NCI-H1417 (cell line): ENCODE results near the gene UBALD1.
A peak's percentile ranks its signal among the peaks of the same experiment; 100 is the strongest.

Source experiments
- DNase-seq, 3 experiments: peaks; one replicate each; lab custom pipeline; 2025; lab: John Stamatoyannopoulos, UW

UBALD1 gene

DNA sequence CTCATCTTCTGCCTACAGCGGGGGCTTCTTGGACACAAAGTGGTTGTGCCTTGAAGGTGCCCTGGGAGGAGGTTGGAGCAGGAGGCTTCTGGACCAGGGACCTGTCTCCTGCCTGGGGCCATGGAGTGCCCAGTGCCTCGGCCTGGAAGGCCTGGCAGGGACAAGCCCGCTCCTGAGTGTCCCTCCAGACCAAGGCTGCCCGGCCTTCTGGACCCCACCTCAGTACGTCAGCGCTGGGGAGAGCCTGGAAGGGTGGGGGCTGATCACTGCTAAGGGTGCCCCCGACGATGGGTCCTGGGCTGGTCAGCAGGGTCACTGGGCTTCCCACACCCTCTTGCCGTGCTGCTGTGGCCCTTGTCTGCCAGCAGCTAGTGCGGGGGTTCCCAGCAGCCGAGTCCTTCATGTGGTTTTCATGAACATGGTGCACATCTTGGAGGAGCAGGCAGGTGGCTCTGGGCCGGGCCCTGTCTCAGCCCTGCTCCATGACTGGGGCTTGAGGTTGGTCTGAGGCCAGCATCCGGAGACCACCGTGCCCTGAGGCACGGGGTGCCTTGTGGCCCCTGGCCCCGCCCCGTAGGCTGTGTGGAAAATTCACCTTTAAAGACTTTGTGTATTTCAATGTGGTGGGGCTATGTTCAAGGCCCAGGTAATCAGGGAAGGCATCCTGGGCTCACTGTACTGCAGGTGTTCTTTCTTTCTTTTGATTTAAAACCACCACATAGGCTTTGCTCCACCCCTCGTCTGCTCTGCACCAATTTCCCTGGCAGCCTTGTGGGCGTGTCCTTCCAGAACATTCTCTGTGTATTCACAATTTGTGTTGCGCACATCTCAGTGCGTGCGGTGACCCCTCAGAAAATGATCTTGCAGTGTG is 32.3 kb upstream of the UBALD1 start:
- no peak for DNase-seq

DNA sequence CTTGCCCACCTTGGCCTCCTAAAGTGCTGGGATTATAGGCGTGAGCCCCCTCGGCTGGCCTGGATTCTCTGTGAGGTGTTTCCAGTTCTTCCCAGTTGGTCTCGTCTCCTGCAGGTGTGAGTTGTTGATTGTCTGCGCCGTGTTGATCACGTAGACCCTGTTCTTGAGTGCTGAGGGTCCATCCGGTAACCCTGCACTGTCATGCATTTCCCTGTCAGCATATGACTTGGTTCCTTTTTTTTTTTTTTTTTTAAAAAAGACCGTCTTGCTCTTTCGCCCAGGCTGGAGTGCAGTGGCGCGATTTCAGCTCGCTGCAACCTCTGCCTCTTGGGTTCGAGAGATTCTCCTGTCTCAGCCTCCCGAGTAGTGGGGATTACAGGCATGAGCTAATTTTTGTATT is 27.2 kb upstream of the UBALD1 start:
- DNase-seq: no peak

DNA sequence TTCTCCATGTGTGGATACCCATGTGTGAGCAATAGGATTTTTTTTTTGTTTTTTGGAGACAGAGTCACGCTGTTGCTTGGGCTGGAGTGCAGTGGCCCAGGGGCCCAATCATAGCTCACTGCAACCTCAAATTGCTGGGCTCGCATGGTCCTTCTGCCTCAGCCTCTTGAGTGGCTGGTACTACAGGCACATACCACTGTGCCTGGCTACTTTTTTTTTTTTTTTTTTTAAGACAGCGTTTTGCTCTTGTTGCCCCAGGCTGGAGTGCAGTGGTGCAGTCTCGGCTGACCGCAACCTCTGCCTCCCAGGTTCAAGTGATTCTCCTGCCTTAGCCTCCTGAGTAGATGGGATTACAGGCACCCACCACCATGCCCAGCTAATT is 26.6 kb upstream of the UBALD1 start:
- no peak for DNase-seq

DNA sequence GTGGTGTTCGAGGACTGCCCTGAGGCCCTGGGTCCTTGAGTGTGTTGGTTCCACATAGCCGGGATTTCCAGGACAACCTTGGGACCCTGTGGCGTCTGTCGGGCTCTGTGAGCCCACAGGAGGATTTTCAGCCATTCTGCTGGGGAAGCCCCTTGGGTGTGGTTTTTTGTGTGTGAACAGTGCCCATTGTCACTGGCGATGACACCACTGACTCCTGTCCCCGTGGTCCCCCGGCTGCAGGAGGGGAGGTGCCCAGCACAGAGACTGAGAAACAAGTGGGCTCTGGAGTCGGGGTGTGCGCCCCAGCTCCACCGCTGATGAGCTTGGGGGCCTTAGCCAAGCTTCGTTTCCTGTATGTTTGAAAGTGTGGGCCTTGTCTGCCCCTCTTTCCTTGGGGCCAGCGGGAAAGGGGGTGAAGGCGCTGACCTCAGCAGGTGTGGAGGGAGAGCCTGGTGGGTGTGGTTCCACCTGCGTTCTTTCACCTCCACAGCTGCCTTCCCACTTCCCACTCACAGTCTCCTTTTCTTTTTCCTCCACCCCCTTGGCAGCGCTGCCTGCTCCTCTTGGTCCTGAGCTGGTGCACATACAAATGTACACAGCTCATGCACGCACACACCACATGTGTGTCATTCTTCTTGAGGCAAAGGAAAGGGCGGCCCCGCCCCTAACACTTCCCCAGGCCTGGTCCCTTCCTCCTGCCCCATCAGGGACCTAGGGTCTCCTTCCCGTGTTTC is 26.1 kb upstream of the UBALD1 start:
- DNase-seq: no peak

DNA sequence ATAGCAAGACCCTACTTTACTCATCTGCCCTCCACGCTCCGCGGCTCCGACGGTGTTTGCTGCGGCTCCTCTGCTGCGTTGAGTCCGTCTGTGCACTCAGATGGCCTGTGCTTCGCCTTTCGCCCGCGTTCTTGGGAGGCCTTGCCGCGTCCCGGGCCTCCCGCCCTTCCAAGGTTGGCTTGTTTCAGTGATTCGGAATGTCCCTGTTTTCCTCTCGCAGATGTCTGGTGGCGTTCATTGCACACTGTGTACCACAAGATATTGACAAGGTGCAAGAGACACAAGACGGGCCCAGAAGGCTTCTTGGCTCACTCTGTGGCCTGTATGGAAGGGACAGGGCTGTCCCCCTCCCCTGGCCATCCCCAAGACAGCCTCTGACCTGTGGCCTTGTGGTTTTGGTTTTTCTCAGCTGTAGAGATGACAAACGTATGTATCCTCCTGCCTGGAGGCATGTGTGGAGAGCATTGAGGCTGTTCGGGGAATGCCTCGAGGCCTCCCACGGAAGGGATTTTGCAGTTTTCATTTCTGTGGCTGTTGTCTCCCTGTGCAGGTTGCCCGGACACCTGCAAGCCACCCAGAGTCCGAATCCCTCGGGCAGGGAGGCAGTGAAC is 25.3 kb upstream of the UBALD1 start:
- no peak for DNase-seq

DNA sequence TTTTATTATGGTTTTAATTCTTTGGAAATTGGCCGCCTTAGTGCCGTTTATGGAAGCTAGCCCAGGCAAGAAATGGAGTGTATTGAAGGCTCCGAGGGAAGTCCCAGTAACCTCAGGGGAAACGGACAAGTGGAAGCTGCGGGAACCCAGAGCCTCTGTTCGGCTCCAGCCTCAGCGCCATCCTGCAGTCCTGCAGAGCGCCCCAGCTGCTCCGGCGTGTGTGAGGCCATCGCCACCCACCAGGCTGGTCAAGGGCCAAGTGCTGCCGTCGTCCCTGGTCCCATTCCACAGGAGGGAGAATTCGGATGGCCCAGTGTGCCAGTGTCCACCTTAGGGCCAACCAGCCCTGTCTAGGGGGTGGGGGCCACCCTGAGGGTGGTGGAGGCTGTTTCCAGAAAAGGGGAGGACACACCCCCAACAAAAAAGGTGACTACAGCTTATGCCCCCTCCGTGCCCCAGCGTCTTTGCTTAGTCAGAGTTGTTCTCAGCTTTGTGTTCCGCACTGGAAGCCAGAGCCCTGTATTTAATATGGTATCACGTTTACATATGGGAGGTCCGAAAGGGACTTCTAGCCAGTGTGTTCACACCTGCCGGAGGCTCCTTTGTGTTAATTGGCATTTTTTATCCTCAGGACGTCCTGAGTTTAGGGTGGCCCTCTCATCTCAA is 22.9 kb upstream of the UBALD1 start:
- DNase-seq: no peak

DNA sequence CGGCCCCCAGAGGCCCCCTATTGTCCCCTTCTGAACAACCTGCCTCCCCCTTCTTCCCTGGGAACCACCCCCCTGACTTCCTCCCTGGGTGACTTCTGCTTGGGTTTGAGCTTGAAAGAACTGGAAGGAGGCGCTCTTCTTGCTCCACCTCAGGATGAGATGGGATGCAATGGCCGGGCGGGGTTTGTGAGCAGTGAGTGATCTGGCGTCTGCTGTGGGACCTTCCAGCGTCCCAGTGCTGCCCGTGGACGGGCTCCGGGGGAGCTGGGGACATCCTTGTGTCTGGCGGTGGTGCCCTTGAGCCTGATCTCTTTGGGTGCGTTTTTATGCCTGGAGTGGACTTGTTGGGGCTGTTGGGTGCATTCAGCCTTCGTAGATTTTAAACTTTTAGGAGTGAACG is 21.5 kb upstream of the UBALD1 start:
- no peak for DNase-seq

DNA sequence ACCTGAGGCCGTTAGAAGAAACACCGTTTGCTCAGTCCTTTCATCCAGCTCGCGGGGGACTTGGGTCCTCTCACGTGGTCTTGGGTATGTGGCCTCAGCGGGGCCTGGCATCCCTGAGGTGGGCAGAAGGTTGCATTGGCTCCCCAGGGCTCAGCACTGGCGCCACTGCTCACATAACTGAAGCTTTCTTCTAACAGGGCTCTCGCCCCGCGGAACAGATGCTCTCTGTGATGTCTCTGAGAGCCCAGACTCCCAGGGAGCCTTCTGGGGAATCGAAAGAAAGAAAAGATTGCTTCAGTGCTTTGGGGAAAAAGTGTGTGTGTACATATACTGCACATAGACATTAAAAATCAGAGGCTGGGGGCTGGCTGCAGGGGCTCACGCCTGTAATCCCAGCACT is 20.1 kb upstream of the UBALD1 start:
- DNase-seq: no peak

DNA sequence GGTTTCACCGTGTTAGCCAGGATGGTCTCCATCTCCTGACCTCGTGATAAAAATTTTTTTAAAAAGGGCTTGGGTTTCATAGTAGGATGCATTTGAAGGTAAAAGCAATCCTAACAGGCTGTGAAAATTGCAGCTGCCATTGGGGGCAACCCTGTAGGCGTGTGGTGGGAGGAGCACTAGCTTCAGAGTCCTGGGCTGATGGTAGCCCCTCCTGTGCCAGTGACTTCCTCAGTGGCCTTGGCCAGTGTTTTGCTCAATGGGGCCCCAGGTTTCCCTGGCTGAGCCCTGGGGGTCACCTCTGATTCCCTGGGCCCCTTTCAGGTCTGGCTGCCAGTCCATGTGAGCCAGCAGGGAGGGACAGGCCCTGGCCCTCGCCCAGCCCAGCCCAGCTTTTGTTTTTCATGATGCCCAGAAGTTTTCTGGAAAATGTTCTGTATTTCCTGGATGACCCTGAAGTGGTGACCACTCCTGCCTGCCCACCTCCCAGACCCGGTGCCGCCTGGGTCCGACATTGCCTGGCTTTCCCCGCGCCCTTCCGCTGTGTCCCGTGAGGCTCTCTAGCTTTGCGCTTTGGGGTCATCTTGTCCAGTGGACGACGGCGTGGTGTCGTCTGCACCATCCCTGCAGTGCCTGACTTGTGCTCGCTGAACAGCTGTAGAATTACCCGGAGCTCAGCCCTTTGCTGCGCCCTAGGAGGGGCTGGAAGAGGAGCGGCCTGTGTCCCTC is 19.4 kb upstream of the UBALD1 start:
- no peak for DNase-seq

DNA sequence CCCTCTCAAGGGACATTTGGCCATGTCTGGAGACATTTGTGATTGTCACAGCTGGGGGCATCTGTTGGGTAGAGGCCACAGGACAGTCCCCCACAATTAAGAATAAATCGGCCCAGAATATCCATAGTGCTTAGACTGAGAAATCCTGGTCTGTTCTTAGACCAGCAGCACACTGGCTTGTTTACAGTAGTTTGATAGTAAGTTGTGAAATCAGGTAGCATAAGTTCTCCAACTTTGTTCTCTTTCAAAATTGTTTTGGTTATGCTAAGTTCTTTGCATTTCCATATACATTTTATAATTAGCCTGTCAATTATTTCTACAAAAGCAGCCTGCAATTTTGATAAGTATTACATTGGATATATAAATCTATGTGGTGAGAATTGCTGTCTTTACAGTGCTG is 16.8 kb upstream of the UBALD1 start:
- no peak for DNase-seq

DNA sequence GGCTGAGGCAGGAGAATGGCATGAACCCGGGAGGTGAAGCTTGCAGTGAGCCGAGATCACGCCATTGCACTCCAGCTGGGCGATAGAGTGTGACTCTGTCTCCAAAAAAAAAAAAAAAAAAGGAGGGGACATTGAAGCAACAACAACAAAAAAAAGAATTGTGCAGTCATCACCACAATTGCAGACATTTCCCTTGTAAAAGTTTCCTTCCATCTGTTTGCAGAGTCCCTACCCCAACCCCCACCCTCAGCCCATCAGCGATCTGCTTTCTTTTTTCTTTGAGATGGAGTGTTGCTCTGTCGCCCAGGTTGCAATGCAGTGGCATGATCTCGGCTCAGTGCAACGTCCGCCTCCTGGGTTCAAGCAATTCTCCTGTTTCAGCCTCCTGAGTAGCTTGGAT is 13.6 kb upstream of the UBALD1 start:
- no peak for DNase-seq

DNA sequence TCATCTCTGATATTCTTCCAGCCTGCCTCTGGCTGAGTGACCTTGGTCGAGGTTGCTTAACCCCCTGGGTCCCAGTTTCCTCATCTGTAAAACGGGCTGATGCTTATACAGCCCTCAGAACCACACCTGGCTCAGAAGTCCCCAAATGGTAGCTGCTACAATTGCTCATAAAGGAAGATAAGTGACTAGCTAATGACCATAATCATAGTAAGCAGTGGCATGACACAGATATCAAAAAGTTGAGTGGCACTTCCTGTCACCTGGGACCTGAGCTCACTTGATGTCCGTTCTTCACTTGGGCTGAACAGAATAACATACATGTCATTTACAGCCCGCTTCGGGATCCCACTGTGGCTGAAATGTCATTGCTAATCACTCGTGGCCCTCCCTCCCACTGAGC is 11.7 kb upstream of the UBALD1 start:
- peak in 1 of 3 experiments; percentile 12 for DNase-seq

DNA sequence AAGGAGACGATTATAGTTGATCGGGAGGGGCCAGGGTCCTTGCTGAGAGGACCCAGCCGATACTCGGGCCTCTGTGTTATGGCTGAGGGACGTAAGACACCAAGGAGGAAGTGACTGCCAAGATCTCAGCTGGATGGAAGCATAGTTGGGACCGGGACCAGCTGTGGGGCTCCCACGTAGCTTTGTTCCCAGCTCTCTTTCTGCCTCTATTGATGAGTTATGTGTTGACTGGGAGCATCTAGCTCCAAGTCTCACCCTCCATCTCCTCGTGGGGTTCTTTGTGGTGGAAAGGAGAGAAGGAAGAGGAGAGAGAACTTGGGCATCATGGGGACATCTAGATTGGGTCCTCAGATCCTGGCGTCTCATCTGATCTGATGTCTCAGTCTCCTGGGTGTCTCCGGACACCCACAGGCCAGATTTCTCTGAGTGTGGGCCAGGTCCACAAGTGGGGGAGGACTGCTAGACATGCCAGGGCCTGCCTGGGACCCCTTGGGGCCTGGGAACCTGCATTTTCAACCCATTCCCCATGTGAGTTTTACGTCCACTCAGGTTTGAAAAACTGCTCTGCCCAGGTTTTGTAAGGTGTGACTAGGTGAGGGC is 11.0 kb upstream of the UBALD1 start:
- DNase-seq: no peak

DNA sequence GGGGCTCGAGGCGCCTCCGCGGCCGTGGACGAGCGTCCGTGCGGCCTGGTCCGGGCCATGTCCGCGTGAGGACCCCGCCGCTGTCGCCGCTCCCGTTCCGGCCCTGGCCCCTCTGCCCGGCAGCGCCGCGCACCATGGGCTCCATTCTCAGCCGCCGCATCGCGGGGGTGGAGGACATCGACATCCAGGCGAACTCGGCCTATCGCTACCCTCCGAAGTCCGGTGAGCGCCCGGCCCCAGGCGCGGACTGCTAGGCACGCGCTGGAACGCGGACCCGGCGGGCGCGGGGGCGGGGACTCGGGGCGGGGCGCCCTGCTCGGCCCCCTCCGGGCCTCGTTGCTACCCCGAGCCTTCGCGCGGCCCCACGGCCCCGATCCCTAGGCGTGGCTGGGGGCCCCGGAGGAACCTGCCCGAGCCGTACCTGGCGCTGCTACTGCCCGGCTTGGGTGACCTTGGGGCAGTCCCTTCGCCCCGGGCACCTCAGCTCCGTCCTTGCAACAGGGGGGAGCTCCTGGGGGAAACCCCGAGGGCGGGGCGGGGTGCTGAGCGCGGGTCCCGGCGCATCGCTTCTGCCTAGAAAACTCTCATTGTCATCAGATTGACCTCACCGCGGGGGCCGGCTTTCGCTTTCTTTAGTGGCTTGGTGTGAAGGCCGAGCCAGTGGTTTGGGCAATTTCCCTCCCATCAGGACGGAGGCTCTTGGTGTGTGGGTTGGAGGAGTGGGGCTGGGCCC is 10.3 kb upstream of the UBALD1 start:
- peak; percentile 7 to 68 (median 64) for DNase-seq

DNA sequence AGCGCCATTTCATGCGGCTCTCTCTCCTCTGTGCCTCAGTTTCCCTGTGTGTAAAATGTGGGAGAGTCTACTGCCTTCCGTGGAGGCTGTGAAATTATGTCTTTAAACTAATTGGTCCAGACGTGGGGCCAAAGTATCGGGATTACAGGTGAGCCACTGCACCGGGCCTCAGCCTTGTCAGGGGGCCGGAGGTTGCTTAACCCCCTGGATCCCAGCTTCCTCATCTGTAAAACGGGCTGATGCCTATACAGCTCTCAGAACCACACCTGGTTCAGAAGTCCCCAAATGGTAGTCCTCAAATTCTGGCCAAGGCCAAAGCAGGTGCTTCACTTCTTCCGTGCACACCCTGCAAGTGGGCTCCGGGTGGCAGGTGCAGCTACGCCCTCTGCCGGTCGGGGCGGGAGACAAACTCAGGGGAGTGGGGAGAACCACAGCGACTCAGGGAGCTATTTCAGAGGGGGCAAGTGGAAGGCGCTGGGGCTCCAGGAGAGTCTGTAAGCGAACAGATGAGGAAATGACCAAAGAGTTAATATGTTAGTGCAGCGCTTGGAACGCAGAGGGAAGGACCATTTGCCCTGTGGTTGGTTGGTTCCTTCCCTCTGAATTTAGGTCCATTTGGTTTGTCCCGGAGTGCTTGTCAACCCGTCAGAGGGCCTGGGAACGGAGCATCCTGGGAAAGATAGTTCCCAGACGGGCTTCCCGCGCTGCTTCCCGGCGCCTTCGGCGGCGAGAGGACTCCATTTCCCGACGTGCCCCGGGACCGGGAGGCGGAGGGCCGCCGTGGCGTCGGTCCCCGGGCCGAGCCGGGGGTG is 9.5 kb upstream of the UBALD1 start, which contains the start of gene MGRN1:
Gene MGRN1, plus strand, starts transcription at position 812 of the 812 bp plus-strand sequence. CDS start 135 bp downstream, outside the sequence.
- DNase-seq: peak; percentile 92 to 98 (median 96)

DNA sequence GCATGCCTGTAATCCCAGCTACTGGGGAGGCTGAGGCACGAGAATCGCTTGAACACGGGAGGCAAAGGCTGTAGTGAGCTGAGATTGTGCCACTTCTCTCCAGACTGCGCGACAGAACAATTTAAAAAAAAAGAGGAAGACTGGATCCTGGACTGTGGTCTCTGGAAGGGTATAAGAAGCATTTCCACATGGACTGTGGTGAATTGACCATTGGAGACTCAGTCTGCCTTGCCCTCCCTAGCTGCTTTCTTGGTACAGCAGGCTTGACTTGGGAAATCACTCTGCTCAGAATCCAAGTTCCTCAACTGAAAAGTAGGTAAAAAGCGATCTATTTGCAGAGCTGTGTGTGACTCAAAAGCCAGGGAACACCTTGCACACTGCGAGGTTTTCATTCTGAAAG is 8.9 kb upstream of the UBALD1 start:
- no peak for DNase-seq

DNA sequence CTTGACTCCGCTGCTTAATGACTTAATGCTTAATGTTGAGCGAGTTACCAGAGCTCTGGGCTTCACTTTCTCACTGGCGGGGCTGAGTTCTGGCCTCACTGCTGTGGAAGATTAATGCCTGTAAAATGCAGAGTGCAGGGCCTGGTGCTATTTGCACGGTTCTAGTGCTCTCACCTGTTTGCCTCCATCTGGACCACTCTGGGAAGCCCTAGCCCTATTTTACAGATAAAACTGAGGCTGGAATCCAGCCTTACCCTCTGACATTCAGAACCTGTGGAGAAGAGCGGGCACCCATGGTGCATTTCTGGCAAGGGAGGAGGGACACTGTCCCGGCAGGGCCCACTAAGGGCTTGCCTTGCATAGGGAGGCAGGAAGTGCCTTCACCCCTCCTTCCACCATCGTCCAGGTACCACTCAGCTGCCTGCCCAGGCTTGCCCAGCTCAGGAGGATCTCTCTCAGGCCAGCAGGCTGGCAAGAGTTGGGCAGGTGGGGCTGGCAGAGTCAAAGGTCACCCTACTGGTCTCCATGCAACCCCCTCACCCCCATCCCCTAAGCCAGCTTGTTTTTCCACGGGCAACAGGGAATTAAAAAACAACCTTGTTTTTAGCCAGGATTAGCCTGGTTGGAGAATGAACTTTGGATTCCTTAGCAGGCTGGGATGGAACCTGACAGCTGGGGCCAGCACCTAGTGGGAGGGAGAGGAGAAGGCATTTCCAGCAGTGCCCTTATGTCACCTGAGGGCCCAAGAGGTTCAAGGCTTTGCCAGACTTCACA is 4.1 kb upstream of the UBALD1 start:
- DNase-seq: peak in 1 of 3 experiments; percentile 53

DNA sequence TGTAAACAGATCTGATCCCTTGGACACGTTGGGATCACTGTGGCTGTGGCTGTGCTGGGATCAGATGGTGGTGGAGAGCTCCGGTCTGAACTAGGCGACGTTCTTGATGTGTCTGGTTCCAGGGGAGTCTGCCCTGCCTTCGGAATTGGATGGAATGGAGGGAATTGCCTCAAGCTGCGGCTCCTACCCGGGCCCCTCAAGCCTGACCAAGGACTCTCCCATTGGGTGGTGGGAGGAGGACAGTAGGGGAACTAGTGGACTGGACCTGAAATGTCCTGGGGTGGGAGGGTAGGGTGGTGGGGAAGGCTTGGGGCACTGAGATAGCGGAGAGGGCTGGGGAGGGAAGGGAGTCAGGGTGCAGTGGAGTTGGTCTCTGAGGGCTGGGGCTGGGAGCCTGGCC is 3.2 kb upstream of the UBALD1 start:
- no peak for DNase-seq
